Panc1 (cell line): ENCODE results near the gene RAD51D. TPM values are rescaled to one million over a fixed set of nuclear protein-coding genes. Genes with fewer than 3 reads are reported as not detected.

ENCODE experiments used
- ATAC-seq: fragments of 200-7000 bp; cut with Tn5 transposase; 2 replicates; pipeline ENCODE4 v1.9.1; 2020; ENCODE audit warnings: mild to moderate bottlenecking, moderate library complexity
- BruUV-seq: library from RNA; stranded (reverse); fragments of 400-500 nt; replicated peaks from 2 replicates; lab custom pipeline; 2021; lab: Mats Ljungman, UMichigan
- CTCF ChIA-PET: fragments of 300-600 bp; sonication (Branson Sonifier 250); formaldehyde crosslinking; loops from one replicate; lab custom pipeline; 2022; ENCODE audit warnings: antibody characterized with exemption; lab: Charles Lee
- POLR2A ChIA-PET: fragments of 300-600 bp; sonication (Branson Sonifier 250); formaldehyde crosslinking; loops from one replicate; lab custom pipeline; 2022; ENCODE audit warnings: antibody characterized with exemption; lab: Charles Lee
- DNase-seq: peaks from one replicate; pipeline ENCODE4 v3.0.0-alpha.2; 2010; ENCODE audit warnings: low read depth, low spot score
- H3K27ac ChIP-seq: 2 replicates; pipeline ENCODE4 v1.5.1; 2011; ENCODE audit warnings: mild to moderate bottlenecking, low read length, inconsistent platforms
- H3K27me3 ChIP-seq: fragments of 200-500 bp; sonication (Bioruptor generic); 2 replicates; pipeline ENCODE4 v1.6.0; 2014; ENCODE audit warnings: low read length, inconsistent platforms; ENCODE audit not compliant: control insufficient read depth, insufficient read depth
- H3K36me3 ChIP-seq: fragments of 200-500 bp; sonication (Bioruptor generic); 2 replicates; pipeline ENCODE4 v1.5.1; 2014; ENCODE audit warnings: inconsistent platforms, mild to moderate bottlenecking, low read length, moderate library complexity; ENCODE audit not compliant: control insufficient read depth, insufficient read depth
- H3K4me1 ChIP-seq: 2 replicates; pipeline ENCODE4 v1.5.1; 2011; ENCODE audit warnings: inconsistent platforms, mild to moderate bottlenecking, low read length, moderate library complexity; ENCODE audit not compliant: control insufficient read depth, insufficient read depth
- H3K4me3 ChIP-seq, 2 experiments: 2 replicates each; pipeline ENCODE4 v1.5.1; 2011 to 2012; ENCODE audit warnings: low read depth in 2 of 2, low read length in 2 of 2, mild to moderate bottlenecking in 2 of 2, inconsistent platforms in 1 of 2, moderate library complexity in 1 of 2
- H3K9me3 ChIP-seq: fragments of 200-500 bp; sonication (Bioruptor generic); 2 replicates; pipeline ENCODE4 v1.5.1; 2014; ENCODE audit warnings: low read depth, mild to moderate bottlenecking, inconsistent platforms, low read length, moderate library complexity; ENCODE audit not compliant: control insufficient read depth, insufficient read depth
- POLR2AphosphoS5 ChIP-seq: IDR thresholded peaks from 2 replicates; pipeline ENCODE4 v1.6.1; 2012; ENCODE audit warnings: mild to moderate bottlenecking, low read depth, low read length, moderate library complexity
- SIN3A ChIP-seq: IDR thresholded peaks from 2 replicates; pipeline ENCODE4 v1.6.1; 2012; ENCODE audit warnings: low read depth, mild to moderate bottlenecking, low read length, moderate library complexity, borderline replicate concordance; ENCODE audit not compliant: insufficient read depth
- TCF7L2 ChIP-seq: IDR thresholded peaks from 2 replicates; pipeline ENCODE4 v1.6.1; 2011; ENCODE audit warnings: mild to moderate bottlenecking, low read depth, low read length, inconsistent platforms
- in situ Hi-C: cut with HindIII; loops from 2 replicates; pipeline ENCODE4 v1.10.0; 2016; ENCODE audit warnings: low sequenced_read_pairs, low pct_unique_long_range_greater_than_20kb
- intact Hi-C: fragments of 100-400 bp; cut with micrococcal nuclease; formaldehyde crosslinking; loops from one replicate; pipeline ENCODE4 v1.10.0; 2022; ENCODE audit not compliant: unreplicated experiment
- total RNA-seq: library from RNA; stranded (reverse); gene quantifications from one replicate; pipeline ENCODE4 v1.2.1, GENCODE V29; 2021; ENCODE audit not compliant: unreplicated experiment
- TF ChIP-seq, protein P1 (sequence below): fragments of 450-650 bp; IDR thresholded peaks from 2 replicates; pipeline ENCODE4 v1.5.1; 2017; ENCODE audit warnings: mild to moderate bottlenecking
- TF ChIP-seq, protein P2 (sequence below), 2 experiments: IDR thresholded peaks; 2 replicates each; pipeline ENCODE4 v1.6.1; 2011 to 2012; ENCODE audit warnings: low read depth in 2 of 2, control low read depth in 1 of 2, low read length in 1 of 2, mild to moderate bottlenecking in 1 of 2, moderate library complexity in 1 of 2; ENCODE audit not compliant: insufficient read depth in 1 of 2

The RAD51D gene
- total RNA-seq, 1 experiment from 2014 or later = 25.9 TPM

DNA sequence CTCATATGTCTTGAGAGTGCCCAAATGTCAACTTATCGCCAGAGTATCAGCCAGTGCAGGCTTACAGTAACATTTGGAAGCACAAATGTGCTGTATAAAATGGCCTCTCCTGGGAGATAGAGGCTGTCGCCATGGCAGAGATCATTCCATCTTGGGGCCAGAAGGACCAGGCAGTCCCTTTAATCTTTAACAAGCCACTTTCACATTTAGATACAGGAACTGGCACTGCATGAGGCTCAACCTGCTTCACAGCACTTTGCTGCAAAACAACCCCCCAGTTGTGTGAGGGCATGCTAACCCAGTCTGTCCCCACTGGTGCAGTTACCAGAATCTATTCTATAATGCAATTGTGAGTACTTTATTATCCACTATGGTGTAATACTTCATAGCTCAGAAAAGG is 51.4 kb downstream of the RAD51D start:
- in situ Hi-C loops = no loop called here
- ATAC-seq = no peak

DNA sequence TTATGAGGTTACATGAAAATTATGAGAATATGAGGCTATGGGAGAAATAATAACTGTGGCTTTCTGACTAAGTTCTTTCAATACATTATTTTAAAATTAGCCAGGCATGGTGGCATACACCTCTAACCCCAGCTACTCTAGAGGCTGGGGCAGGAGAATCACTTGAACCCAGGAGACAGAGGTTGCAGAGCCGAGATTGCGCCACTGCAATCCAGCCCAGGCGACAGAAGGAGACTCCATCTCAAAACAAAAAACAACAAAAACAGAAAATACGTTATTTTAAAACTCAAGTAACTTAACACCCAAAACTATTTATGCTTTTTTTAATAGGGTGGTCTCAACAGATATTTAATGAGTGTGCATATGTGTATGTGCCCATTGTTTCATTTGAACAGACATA is 53.8 kb downstream of the RAD51D start:
- ChIA-PET CTCF (interaction anchor here (0.7 kb wide), 1 partner anchor 428 kb away, joined by 13 read pairs; no protein-coding TSS in a partner anchor), POLR2A (no interaction called here)
- DNase-seq (no peak), ATAC-seq (no peak)
- H3K4me1 ChIP-seq = peaks cover 30% of the 10 kb centered on the region
- BruUV-seq = no TSS peak
- no peaks in the 10 kb centered on the region for H3K9me3 ChIP-seq
- in situ Hi-C loops = no loop called here
- no peaks in the 10 kb centered on the region for H3K27me3 ChIP-seq
- no peaks in the 10 kb centered on the region for H3K36me3 ChIP-seq
- intact Hi-C loops = no loop called here
- H3K27ac ChIP-seq = no peak overlapping the region
- H3K4me3 ChIP-seq = no peak overlapping the region
- TF ChIP-seq TCF7L2 = no peak
- no peak for TF ChIP-seq SIN3A
- TF ChIP-seq, protein P1, sequence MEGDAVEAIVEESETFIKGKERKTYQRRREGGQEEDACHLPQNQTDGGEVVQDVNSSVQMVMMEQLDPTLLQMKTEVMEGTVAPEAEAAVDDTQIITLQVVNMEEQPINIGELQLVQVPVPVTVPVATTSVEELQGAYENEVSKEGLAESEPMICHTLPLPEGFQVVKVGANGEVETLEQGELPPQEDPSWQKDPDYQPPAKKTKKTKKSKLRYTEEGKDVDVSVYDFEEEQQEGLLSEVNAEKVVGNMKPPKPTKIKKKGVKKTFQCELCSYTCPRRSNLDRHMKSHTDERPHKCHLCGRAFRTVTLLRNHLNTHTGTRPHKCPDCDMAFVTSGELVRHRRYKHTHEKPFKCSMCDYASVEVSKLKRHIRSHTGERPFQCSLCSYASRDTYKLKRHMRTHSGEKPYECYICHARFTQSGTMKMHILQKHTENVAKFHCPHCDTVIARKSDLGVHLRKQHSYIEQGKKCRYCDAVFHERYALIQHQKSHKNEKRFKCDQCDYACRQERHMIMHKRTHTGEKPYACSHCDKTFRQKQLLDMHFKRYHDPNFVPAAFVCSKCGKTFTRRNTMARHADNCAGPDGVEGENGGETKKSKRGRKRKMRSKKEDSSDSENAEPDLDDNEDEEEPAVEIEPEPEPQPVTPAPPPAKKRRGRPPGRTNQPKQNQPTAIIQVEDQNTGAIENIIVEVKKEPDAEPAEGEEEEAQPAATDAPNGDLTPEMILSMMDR = no peak
- TF ChIP-seq, protein P2, sequence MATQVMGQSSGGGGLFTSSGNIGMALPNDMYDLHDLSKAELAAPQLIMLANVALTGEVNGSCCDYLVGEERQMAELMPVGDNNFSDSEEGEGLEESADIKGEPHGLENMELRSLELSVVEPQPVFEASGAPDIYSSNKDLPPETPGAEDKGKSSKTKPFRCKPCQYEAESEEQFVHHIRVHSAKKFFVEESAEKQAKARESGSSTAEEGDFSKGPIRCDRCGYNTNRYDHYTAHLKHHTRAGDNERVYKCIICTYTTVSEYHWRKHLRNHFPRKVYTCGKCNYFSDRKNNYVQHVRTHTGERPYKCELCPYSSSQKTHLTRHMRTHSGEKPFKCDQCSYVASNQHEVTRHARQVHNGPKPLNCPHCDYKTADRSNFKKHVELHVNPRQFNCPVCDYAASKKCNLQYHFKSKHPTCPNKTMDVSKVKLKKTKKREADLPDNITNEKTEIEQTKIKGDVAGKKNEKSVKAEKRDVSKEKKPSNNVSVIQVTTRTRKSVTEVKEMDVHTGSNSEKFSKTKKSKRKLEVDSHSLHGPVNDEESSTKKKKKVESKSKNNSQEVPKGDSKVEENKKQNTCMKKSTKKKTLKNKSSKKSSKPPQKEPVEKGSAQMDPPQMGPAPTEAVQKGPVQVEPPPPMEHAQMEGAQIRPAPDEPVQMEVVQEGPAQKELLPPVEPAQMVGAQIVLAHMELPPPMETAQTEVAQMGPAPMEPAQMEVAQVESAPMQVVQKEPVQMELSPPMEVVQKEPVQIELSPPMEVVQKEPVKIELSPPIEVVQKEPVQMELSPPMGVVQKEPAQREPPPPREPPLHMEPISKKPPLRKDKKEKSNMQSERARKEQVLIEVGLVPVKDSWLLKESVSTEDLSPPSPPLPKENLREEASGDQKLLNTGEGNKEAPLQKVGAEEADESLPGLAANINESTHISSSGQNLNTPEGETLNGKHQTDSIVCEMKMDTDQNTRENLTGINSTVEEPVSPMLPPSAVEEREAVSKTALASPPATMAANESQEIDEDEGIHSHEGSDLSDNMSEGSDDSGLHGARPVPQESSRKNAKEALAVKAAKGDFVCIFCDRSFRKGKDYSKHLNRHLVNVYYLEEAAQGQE (IDR thresholded peaks at IDR 0.05; ENCODE audit: insufficient read depth in 1 of 2, low read depth in 2 of 2, low read length in 1 of 2) = no peak
- no peak for TF ChIP-seq POLR2AphosphoS5

More for the DNA sequence above, 51.4 kb downstream of the RAD51D start:
- Histone ChIP-seq H3K4me3 (no peak overlapping the region), H3K36me3 (no peaks in the 10 kb centered on the region), H3K9me3 (no peaks in the 10 kb centered on the region), H3K27me3 (no peaks in the 10 kb centered on the region), H3K4me1 (peaks cover 22% of the 10 kb centered on the region), H3K27ac (no peak overlapping the region)
- BruUV-seq = no TSS peak
- intact Hi-C loops = no loop called here
- ChIA-PET CTCF (no interaction called here), POLR2A (no interaction called here)
- TF ChIP-seq POLR2AphosphoS5 (no peak), TCF7L2 (no peak), SIN3A (no peak)
- TF ChIP-seq, protein P2 (IDR thresholded peaks at IDR 0.05; ENCODE audit: insufficient read depth in 1 of 2, low read depth in 2 of 2, low read length in 1 of 2) = no peak
- TF ChIP-seq, protein P1 = no peak
- no peak for DNase-seq
